Tibial nerve (tissue), 4 donors: Measurements from ENCODE around the gene SOX5.

Experiments used
- CTCF ChIP-seq, 5 experiments: fragments of 200-600 bp in 3 of 5; fragments of 450-650 bp in 2 of 5; sonication (generic) in 3 of 5; IDR thresholded peaks; one replicate each; pipeline ENCODE4 v1.5.1; 2016 to 2019; ENCODE audit warnings: antibody characterized with exemption in 5 of 5, mild to moderate bottlenecking in 3 of 5, moderate library complexity in 2 of 5
- EP300 ChIP-seq, 2 donors: sonication (generic); formaldehyde crosslinking; IDR thresholded peaks; one replicate each; pipeline ENCODE4 v1.6.1; 2017; ENCODE audit warnings: antibody characterized with exemption in 2 of 2, mild to moderate bottlenecking in 1 of 2
- POLR2A ChIP-seq, 2 donors: fragments of 450-650 bp; IDR thresholded peaks; one replicate each; pipeline ENCODE4 v1.6.1; 2017; ENCODE audit warnings: antibody characterized with exemption in 2 of 2, mild to moderate bottlenecking in 2 of 2, moderate library complexity in 2 of 2

- no peak for TF ChIP-seq CTCF (IDR thresholded peaks at IDR 0.05)
- no peak for TF ChIP-seq POLR2A (IDR thresholded peaks at IDR 0.05)
- no peak for TF ChIP-seq EP300 (IDR thresholded peaks at IDR 0.05)
Observed at GRCh38 chr12:23722655-23723054, 226.8 kb downstream of the SOX5 start.
